Skin epidermis (tissue), 12 donors: Measurements from ENCODE around the gene EXOC2.
"Not testable (repeated sequence)": the region's sequence is repeated elsewhere in the genome, so short reads cannot be mapped to it uniquely, and the experiment has no call there.

Experiments used
- H3K27ac ChIP-seq, 21 experiments: fragments of 200-600 bp; sonication (generic) in 11 of 21; one replicate each; pipeline ENCODE4 v1.5.0; 2020; ENCODE audit warnings: mild to moderate bottlenecking in 3 of 21, inconsistent platforms in 2 of 21, moderate library complexity in 2 of 21
- H3K4me3 ChIP-seq, 7 experiments: fragments of 200-600 bp; sonication (generic) in 2 of 7; one replicate each; pipeline ENCODE4 v1.5.0; 2020; ENCODE audit warnings: inconsistent platforms in 2 of 7, mild to moderate bottlenecking in 2 of 7, moderate library complexity in 1 of 7

The EXOC2 gene

DNA sequence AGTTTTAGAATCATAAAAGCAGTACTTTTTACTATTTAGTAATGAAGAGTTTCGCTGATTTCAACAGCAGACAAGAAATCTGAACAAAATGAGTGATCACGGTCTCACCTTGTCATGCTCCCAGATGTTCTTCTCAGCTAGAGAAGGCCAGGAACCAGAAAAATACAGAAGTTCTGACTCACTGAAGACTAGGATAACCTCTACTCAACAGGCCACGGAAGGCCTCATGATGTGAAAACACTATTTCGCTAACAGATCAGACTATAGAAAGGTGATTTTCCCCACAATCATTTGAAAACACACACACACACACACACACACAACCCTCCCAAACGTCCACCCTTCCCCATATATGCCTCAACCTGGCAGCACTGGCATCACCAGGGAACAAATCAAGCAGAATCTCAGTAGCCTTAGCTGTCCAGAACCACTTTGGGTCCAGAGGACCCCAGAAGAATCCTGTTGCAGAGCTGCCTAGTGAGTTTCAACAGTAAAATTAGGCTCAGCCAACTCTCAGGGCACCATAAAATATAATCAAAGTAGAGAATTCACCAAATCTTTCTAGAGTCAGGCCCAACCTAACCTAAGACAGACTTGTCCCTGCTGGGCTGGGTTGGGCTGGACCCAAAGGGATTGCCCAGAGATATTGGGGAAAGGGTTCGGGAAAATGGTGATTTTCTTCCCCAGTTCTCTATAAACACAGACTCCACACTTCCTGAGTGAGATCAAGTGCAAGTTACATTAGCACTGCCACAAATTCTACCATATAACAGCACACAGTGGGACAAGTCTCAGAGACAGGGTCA lies 7.9 kb downstream of the EXOC2 start:
- H3K27ac ChIP-seq = peak overlapping the region in 1 of 21 experiments; percentile 17

GRCh38 chr6:683742-684440 lies 9.0 kb downstream of the EXOC2 start:
- H3K4me3 ChIP-seq = no peak overlapping the region
- peak overlapping the region in 2 of 21 experiments; percentile 17 to 28 for H3K27ac ChIP-seq

More for the DNA sequence above, 7.9 kb downstream of the EXOC2 start:
- H3K4me3 ChIP-seq = no peak overlapping the region

DNA sequence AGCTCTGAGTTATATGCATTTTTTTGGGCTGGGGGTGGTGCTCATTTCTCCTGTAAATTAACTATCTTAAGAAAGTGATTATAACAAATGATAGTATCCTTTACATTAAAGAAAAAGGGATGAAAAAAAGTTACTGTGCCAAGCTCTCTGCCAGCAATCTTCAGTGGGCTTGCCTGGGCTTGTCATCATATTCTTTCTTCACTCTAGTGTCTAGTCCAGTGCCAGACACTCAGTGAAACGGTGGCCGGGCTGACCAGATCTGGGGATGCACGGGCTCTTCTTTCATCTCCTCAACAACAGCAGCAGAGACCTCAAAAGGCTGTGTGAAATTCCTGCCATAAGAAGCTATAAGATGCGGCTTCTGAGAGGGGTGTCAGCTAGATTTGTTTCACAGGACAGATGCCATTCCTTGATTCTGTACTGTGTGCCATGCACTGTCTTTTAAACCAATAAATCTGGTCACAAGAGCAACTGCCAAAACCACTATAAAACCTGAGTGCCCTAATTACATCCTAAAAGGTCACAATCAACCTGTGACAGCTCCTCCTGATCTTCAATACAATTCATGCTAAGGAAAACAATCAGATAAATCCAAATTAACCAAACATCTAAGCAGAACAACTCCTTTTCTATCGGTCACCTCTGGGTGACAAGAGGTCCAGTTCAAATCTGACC lies 12.1 kb downstream of the EXOC2 start:
- H3K27ac ChIP-seq = no peak overlapping the region

GRCh38 chr6:680251-680650 lies 12.7 kb downstream of the EXOC2 start:
- Histone ChIP-seq H3K27ac (no peak overlapping the region), H3K4me3 (no peak overlapping the region)

More for the DNA sequence above, 12.1 kb downstream of the EXOC2 start:
- no peak overlapping the region for H3K4me3 ChIP-seq

DNA sequence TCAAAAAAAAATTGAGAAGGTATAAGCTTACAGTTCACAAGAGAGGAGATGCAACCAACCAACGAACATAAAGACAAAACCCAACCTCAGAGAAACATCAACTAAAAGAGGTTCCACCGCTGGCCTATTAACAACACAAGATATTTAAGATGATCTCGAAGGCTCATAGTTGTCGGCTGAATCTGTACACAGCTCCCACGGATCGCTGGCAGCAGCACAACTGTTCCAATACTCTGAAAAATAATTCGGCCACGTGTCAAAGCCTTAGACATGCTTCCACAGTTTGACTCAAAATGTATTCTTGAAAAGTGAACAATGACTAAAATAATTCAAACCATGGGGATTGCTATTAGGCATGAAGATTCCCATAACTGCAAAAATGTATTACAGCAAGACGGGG lies 13.7 kb downstream of the EXOC2 start:
- H3K4me3 ChIP-seq = no peak overlapping the region
- H3K27ac ChIP-seq = no peak overlapping the region

- Histone ChIP-seq H3K27ac (no peak overlapping the region), H3K4me3 (no peak overlapping the region)
Measured at GRCh38 chr6:678520-678919, 14.4 kb downstream of the EXOC2 start.

DNA sequence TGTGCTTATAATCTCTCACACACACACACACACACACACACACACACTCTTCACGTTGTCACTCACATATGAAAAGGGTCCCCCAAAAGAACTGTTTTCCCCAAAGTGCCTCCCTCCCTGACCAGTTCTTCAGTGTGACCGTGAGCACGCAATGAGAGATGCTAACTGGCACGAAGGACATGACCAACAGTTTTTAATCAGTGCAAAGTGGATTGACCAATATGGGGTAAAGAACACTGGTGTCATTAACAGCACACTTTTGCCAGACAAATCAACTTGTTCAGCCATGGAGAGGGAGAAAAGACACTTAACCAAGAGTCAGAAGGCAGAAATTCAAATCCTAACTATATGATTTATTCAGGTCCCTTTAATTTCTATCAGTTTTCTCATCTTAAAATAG lies 15.0 kb downstream of the EXOC2 start:
- Histone ChIP-seq H3K27ac (no peak overlapping the region), H3K4me3 (no peak overlapping the region)

DNA sequence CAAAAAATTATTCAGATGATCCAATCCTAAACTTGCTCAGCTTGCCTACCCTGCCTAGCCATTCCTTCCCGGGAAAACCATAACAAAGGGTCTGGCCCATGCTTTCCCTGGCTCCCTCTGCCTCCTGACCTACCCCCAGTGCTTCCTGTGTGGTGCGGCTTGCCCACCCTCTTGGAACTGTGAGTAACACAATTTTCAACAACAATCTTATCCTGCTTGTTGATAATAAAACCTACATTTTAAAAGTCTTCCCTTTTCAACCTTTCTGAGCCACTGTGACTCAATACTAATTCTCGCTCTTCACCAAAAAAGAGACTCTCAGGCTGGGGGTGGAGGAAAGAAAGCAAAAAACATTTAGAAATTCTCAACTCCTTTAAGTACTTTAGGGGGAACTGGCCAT lies 18.0 kb downstream of the EXOC2 start:
- Histone ChIP-seq H3K4me3 (no peak overlapping the region), H3K27ac (no peak overlapping the region)

GRCh38 chr6:674406-674805 lies 18.5 kb downstream of the EXOC2 start:
- no peak overlapping the region for H3K27ac ChIP-seq
- no peak overlapping the region for H3K4me3 ChIP-seq

DNA sequence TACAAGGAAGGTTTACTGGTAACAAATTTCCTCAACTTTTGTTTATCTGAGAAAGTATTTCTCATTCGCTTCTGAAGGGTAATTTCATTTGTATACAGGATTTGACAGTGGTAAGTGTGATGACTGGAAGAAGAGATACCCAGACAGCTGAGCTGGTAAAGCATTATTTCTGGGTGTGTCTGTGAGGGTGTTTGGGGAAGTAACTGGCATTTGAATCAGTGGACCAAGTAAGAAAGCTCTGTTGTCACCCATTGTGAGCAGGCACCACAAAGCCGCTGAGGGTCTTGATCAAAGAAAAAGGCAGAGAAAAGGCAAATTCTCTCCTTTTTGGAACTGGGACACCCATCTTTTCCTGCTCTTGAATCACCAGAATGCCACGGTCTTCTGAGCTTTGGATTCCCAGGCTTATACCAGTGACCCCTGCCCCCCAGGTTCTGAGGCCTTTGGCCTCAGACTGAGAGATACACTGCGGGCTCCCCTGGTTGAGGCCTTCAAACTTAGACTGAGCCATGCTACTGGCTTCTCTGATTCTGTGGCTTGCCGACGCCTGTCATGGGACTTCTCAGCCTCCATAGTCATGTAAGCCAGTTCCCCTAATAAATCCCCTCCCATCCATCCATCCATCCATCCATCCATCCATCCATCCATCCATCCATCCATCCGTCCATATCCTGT lies 25.5 kb downstream of the EXOC2 start:
- Histone ChIP-seq H3K27ac (peak overlapping the region in 1 of 21 experiments; percentile 31), H3K4me3 (no peak overlapping the region)

DNA sequence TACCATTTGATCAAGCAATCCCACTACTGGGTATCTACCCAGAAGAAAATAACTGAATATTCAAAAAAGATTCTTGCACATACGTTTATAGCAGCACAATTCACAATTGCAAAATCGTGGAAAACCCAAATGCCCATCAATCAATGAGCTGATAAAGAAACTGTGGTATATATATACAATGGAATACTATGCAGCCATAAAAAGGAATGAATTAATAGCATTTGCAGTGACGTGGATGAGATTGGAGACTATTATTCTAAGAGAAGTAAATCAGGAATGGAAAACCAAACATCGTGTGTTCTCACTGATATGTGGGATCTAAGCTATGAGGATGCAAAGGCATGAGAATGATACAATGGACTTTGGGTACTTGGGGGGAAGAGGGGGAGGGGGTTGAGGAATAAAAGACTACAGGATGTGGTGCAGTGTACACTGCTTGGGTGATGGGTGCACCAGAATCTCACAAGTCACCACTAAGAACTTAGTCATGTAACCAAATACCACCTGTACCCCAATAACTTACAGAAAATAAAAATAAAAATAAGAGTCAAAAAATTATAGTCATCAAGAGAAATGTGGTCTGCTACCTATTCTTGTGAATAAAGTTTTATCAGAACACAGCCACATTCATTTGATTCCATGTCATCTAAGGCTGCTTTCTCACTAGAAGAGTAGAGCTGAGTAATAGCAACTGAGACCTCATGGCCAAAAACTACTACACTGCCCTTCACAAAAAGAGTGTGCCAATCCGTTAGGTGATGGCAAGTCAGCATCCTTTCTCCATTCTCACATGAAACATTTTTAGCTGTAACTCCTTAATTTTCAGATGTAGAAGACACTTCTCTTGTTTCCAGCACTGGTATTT lies 27.3 kb downstream of the EXOC2 start:
- Histone ChIP-seq H3K27ac (no peak overlapping the region), H3K4me3 (no peak overlapping the region)

DNA sequence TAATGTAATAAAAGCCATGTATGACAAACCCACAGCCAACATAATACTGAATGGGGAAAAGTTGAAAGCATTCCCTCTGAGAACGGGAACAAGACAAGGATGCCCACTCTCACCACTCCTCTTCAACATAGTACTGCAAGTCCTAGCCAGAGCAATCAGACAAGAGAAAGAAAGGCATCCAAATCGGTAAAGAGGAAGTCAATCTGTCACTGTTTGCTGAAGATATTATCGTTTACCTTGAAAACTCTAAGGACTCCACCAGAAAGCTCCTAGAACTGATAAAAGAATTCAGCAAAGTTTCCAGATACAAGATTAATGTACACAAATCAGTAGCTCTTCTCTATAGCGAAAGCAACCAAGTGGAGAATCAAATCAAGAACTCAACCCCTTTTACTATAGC lies 29.2 kb downstream of the EXOC2 start:
- H3K4me3 ChIP-seq, H3K27ac ChIP-seq: not testable (repeated sequence)

DNA sequence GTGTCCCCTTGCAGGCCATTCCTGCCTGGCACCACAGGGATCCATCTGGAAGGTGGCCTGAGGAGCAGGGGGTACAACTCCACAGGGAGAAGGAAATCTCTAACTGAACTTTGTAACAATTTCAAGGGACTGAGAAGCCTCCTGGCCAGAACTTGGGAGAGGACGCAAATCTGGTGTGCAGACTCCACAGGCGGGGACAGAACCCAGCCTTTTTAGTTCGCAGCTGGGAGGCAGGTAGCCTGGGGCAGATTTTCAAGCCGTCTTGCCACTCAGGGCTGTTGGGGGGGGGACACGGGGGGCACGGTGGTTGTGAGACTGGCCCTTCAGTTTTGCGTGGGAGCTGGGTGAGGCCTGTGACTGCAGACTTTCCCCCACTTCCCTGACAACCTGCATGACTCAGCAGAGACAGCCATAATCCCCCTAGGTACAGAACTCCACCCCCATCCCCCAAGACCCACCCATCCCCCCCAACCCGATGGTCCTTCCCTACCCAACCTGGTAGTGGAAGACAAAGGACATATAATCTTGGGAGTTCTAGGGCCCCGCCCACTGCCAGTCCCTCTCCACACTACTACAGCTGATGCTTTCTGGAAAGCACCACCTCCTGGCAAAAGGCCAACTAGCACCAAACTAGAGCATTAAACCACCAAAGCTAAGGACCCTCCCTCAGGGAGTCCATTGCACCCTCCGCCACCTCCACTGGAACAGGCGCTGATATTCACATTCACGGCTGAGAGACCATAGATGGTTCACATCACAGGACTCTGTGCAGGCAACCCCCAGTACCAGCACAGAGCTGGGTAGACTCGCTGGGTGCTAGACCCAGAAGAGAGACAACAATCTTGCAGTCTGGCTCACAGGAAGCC lies 33.0 kb downstream of the EXOC2 start:
- Histone ChIP-seq H3K4me3 (no peak overlapping the region), H3K27ac (no peak overlapping the region)

DNA sequence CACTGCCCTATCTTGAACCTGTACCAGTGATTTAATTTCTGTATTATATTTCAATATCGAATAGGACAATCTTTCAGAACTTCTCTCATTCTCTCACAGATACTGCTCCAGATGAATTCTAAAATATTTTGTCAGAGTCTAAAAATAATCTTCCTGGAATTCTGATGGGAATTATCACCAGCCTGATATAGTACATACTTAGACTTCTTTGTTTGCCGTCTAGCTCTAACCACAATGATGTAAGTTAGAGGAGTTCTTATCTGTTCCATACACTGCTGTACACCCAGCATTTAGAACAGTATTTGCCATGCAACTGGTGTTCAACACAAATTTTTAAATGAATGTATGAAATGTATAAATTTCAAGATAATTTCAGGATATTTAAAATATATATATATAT lies 34.7 kb downstream of the EXOC2 start:
- Histone ChIP-seq H3K4me3 (no peak overlapping the region), H3K27ac (no peak overlapping the region)

- H3K4me3 ChIP-seq = no peak overlapping the region
- no peak overlapping the region for H3K27ac ChIP-seq
Measured at GRCh38 chr6:657743-658142, 35.2 kb downstream of the EXOC2 start.

- H3K4me3 ChIP-seq = no peak within 1 kb of the TSS
- H3K27ac ChIP-seq = no peak within 1 kb of the TSS
Measured at GRCh38 chr6:656460-657252, 36.3 kb downstream of the EXOC2 start, which contains the start of gene HUS1B. Gene HUS1B (minus strand): TSS chr6:657100. CDS start chr6:656944, 156 bp downstream.

DNA sequence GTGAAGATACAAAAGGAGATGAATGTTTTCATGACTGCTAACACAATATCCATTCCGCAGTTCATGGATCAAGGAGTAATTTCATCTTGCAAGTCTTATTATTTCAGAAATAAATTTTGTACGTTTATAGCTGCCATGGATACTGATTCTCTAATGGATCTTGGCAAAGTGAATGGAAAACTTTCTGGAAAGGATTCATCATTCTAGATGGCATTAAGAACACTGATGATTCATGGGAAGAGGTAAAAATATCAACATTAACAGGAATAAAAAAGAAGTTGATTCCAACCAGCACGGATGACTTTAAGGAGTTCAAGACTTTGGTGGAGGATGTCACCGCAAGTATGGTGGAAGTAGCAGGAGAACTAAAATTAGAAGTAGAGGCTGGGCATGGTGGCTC lies 38.8 kb downstream of the EXOC2 start:
- Histone ChIP-seq H3K27ac (no peak overlapping the region), H3K4me3 (no peak overlapping the region)
